GM20431 (cell line): ENCODE measurements around the gene COL27A1.

ENCODE experiments used
- in situ Hi-C: fragments of 300-500 bp; cut with MseI, MboI; formaldehyde crosslinking; loops from one replicate; pipeline ENCODE4 v1.15.0; 2020; ENCODE audit warnings: low sequenced_read_pairs; ENCODE audit not compliant: unreplicated experiment

COL27A1 gene

DNA sequence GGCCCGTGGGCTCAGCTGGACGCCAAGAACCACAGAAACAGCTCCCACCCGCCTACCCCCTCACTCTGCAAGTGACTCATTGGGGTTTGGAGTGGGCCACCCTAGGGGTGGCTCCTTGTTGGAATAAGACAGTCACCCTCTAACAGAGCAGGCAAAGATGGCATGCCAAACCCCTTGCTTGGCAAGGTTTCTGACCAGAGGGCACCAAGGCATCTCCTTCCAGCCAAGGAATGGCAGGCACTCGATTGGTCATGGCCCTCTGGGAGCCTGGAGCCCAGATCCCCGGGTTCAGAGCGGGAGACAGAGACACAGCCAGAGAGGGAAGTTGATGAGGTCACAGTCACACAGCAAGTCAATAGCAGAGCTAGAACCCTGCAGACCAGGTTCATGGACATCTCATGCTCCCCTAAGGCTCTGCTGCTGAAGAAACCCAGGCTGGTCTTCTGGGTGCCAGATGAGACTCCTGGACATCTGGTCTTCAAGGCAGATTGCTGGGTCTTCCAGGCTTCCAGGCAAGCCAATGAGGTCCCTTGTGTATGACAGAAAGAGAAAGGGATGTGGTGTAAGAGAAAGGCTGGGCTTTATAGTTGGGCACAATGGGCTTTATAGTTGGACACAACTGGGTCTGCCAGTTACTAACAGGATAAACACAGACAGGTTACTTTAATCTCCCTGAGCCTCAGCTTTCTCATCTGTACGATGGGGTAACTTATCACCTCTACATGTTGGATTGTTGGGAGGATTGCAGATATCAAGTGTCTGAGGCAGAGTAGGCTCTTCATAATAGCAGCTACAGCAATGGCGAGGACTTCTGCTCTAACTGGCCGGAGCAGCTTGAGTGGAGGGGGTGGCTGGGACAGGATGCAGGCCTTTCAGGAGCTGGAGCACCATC, 33.0 kb upstream of the COL27A1 start:
- in situ Hi-C loops, result no loop called here

DNA sequence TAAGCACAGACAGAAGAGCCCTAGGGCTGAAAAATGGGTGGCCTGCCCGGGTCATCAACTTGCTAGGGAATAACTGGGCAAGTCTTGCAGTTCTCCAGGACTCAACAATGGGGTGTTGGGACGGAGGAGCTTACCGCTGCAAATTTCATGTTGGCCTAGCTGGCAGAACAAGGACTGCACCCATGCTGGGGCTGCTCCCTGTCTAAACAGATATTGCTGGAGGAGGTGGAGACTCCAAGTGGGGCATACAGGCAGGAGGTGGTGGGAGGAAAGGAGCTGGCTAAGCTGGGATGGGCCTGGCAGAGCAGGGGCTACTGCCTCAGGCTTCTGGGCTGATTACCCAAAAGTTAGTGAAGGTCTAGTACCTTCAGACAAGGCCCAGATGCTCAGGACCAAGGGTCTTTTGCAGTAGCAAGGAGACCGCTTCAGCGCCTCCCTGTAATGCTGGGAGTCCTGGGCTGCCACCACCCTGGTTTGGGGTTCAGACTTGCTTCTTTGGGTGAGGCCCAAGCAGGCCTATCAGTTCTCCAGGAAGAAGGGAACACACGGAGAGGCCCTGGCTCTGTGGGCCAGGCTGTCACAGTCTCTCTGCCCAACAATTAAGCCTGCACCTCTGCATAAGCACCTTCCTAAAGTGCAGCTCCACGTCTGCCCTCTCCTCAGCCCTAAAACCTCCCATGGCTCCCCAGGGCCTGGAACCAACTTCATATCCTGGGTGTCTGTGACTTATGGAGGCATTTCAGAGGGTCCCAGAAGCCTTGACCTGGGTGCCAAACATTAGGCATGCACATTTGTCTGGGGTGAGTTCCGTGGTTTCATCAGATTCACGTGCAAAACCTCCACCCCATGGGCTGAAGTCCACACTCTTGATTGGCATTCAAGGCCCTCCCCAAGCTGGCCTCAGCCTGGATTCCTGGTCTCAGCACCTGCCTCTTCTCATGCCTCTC, 32.0 kb upstream of the COL27A1 start:
- in situ Hi-C loops, result no loop called here

- in situ Hi-C loops, result no loop called here
These were observed 31.2 kb upstream of the COL27A1 start for GRCh38 chr9:114124138-114124537.

GRCh38 chr9:114124666-114125475, 30.5 kb upstream of the COL27A1 start:
- in situ Hi-C loops, result loop anchor here (25.0 kb wide), 1 partner anchor 162 kb away; no protein-coding TSS in a partner anchor

GRCh38 chr9:114125476-114126013, 29.8 kb upstream of the COL27A1 start:
- in situ Hi-C loops, result loop anchor here (25.0 kb wide), 1 partner anchor 162 kb away; no protein-coding TSS in a partner anchor

GRCh38 chr9:114126247-114127060, 28.9 kb upstream of the COL27A1 start:
- in situ Hi-C loops, result loop anchor here (25.0 kb wide), 1 partner anchor 161 kb away; no protein-coding TSS in a partner anchor

- in situ Hi-C loops, result loop anchor here (25.0 kb wide), 1 partner anchor 159 kb away; no protein-coding TSS in a partner anchor
These were observed 26.6 kb upstream of the COL27A1 start for GRCh38 chr9:114128759-114129158.

- in situ Hi-C loops, result loop anchor here (25.0 kb wide), 1 partner anchor 157 kb away; no protein-coding TSS in a partner anchor
These were observed 25.2 kb upstream of the COL27A1 start for GRCh38 chr9:114130141-114130540.

GRCh38 chr9:114130624-114131277, 24.6 kb upstream of the COL27A1 start:
- in situ Hi-C loops, result loop anchor here (25.0 kb wide), 1 partner anchor 157 kb away; no protein-coding TSS in a partner anchor

- in situ Hi-C loops, result loop anchor here (25.0 kb wide), 1 partner anchor 155 kb away; no protein-coding TSS in a partner anchor
These were observed 23.4 kb upstream of the COL27A1 start for GRCh38 chr9:114131808-114132549.

- in situ Hi-C loops, result loop anchor here (25.0 kb wide), 1 partner anchor 155 kb away; no protein-coding TSS in a partner anchor
These were observed 22.8 kb upstream of the COL27A1 start for GRCh38 chr9:114132550-114132918.

DNA sequence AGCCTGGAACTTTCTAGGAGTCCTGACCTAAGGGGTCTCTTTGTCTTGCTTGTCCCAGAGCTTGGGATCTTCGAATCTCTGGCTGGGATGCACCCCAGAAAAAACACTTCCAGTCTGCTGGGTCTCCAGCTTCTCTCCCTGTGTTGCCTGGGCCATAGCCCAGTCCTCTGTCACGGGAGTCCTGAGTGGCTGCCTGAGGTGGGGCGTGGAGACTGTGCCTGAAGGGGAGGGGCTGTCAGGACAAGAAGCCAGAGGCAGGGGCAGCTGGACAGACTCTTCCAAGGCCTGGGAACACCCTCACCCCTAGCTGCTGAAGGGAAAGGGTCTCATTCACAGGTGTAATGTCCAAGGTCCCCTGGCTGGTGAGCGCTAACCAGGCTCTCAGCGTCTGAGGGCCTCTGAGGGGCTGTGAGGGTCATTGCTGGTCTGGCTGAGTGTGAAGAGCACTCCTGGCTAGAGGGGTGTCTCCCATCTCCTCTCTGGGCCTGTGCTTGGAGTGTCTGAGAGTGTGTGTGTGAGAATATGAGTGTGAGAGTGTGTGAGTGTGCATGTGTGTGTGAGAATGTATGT, 20.4 kb upstream of the COL27A1 start:
- in situ Hi-C loops, result loop anchor here (25.0 kb wide), 1 partner anchor 152 kb away; no protein-coding TSS in a partner anchor

GRCh38 chr9:114137831-114138230, 17.5 kb upstream of the COL27A1 start:
- in situ Hi-C loops, result loop anchor here (25.0 kb wide), 1 partner anchor 149 kb away; no protein-coding TSS in a partner anchor

GRCh38 chr9:114138552-114138971, 16.8 kb upstream of the COL27A1 start:
- in situ Hi-C loops, result loop anchor here (25.0 kb wide), 1 partner anchor 149 kb away; no protein-coding TSS in a partner anchor

DNA sequence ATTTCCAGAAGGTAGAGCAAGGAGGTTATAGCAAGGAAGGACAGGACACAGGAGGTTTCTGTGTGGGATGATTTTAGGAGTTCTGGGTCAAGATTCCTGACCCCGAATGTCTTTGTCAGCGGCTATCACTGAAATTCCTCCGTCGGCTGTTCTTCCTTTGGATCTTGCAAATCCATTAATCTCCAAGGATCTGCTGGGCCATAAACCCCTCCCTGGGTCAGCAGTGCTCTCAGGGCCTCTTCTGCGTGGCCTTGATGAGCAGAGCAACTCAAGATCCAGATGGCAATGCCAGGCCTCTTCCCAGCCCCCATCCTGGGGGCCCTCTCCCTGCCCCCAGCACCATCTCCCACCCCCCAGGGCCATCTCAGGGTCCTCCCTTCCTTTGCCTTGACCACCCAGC, 16.3 kb upstream of the COL27A1 start:
- in situ Hi-C loops, result loop anchor here (25.0 kb wide), 1 partner anchor 148 kb away; no protein-coding TSS in a partner anchor

GRCh38 chr9:114140401-114140800, 14.9 kb upstream of the COL27A1 start:
- in situ Hi-C loops, result loop anchor here (25.0 kb wide), 1 partner anchor 147 kb away; no protein-coding TSS in a partner anchor
